OCI-LY3 (cell line): ENCODE data around the gene CAVIN1.
"Not testable (repeated sequence)": the region's sequence is repeated elsewhere in the genome, so short reads cannot be mapped to it uniquely, and the experiment has no call there.

ENCODE experiments used
- H2AFZ ChIP-seq: fragments of 200-600, 300-600 bp; shearing (Covaris generic); 2 replicates; pipeline ENCODE4 v1.6.0; 2014; ENCODE audit warnings: antibody characterized with exemption, low read depth, low read length
- H3K27ac ChIP-seq: fragments of 200-600, 300-600 bp; sonication (generic); 2 replicates; pipeline ENCODE4 v1.5.1; 2014; ENCODE audit warnings: mild to moderate bottlenecking, low read length, moderate library complexity, mixed read lengths
- H3K27me3 ChIP-seq: fragments of 200-600, 300-600 bp; sonication (generic); 2 replicates; pipeline ENCODE4 v1.6.1; 2014; ENCODE audit warnings: low read depth, low read length, mixed read lengths
- H3K36me3 ChIP-seq: fragments of 200-600, 300-600 bp; sonication (generic); replicated peaks from 2 replicates; pipeline ENCODE3; 2014; ENCODE audit warnings: low read depth, low read length, mixed read lengths
- H3K4me1 ChIP-seq: fragments of 300-600, 200-600 bp; sonication (generic); 2 replicates; pipeline ENCODE4 v1.6.1; 2014; ENCODE audit warnings: low read length, mixed read lengths
- H3K4me2 ChIP-seq: fragments of 200-600, 300-600 bp; sonication (generic); 2 replicates; pipeline ENCODE4 v1.6.1; 2014; ENCODE audit warnings: low read length, mixed read lengths
- H3K4me3 ChIP-seq: fragments of 300-600, 200-600 bp; sonication (generic); 2 replicates; pipeline ENCODE4 v1.5.1; 2014; ENCODE audit warnings: antibody characterized with exemption, mild to moderate bottlenecking, low read length, moderate library complexity
- H3K79me2 ChIP-seq: fragments of 300-600, 200-600 bp; shearing (Covaris generic); 2 replicates; pipeline ENCODE4 v1.6.1; 2014; ENCODE audit warnings: mild to moderate bottlenecking, low read length, mixed read lengths
- H3K9ac ChIP-seq: fragments of 300-600, 200-600 bp; shearing (Covaris generic); 2 replicates; pipeline ENCODE4 v1.6.0; 2014; ENCODE audit warnings: mild to moderate bottlenecking, low read length, moderate library complexity
- H3K9me3 ChIP-seq: fragments of 200-600, 300-600 bp; shearing (Covaris generic); 2 replicates; pipeline ENCODE4 v1.6.1; 2014; ENCODE audit warnings: low read length, mixed read lengths; ENCODE audit not compliant: insufficient read depth
- H4K20me1 ChIP-seq: fragments of 200-600, 300-600 bp; sonication (generic); 2 replicates; pipeline ENCODE4 v1.6.1; 2016; ENCODE audit warnings: low read length, mixed read lengths; ENCODE audit not compliant: insufficient read depth
- EZH2phosphoT487 ChIP-seq: fragments of 200-600 bp; shearing (Covaris generic); IDR thresholded peaks from 2 replicates; pipeline ENCODE4 v1.6.1; 2018; ENCODE audit warnings: antibody characterized with exemption, mixed run types, low read depth
- TF ChIP-seq, protein P1 (sequence below): fragments of 200-600, 300-600 bp; sonication (generic); IDR thresholded peaks from 2 replicates; pipeline ENCODE4 v1.5.1; 2014; ENCODE audit warnings: antibody characterized with exemption, low read length, low read depth

Gene CAVIN1

GRCh38 chr17:42423766-42424165, 710 bp upstream of the CAVIN1 start:
- H2AFZ ChIP-seq, result no peak overlapping the region
- no peak overlapping the region for H3K4me3 ChIP-seq
- no peak overlapping the region for H3K27ac ChIP-seq
- TF ChIP-seq EZH2phosphoT487, result no peak
- TF ChIP-seq, protein P1, sequence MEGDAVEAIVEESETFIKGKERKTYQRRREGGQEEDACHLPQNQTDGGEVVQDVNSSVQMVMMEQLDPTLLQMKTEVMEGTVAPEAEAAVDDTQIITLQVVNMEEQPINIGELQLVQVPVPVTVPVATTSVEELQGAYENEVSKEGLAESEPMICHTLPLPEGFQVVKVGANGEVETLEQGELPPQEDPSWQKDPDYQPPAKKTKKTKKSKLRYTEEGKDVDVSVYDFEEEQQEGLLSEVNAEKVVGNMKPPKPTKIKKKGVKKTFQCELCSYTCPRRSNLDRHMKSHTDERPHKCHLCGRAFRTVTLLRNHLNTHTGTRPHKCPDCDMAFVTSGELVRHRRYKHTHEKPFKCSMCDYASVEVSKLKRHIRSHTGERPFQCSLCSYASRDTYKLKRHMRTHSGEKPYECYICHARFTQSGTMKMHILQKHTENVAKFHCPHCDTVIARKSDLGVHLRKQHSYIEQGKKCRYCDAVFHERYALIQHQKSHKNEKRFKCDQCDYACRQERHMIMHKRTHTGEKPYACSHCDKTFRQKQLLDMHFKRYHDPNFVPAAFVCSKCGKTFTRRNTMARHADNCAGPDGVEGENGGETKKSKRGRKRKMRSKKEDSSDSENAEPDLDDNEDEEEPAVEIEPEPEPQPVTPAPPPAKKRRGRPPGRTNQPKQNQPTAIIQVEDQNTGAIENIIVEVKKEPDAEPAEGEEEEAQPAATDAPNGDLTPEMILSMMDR, result no peak
- H3K27me3 ChIP-seq, result no peaks in the 10 kb centered on the region; the same call in 1 of the 2 replicates
- no peak overlapping the region for H3K4me2 ChIP-seq
- H3K9ac ChIP-seq, result no peak overlapping the region
- no peaks in the 10 kb centered on the region for H3K79me2 ChIP-seq
- no peaks in the 10 kb centered on the region for H3K36me3 ChIP-seq
- H3K4me1 ChIP-seq, result peaks cover 10% of the 10 kb centered on the region
- no peaks in the 10 kb centered on the region for H3K9me3 ChIP-seq
- H4K20me1 ChIP-seq, result no peaks in the 10 kb centered on the region

DNA sequence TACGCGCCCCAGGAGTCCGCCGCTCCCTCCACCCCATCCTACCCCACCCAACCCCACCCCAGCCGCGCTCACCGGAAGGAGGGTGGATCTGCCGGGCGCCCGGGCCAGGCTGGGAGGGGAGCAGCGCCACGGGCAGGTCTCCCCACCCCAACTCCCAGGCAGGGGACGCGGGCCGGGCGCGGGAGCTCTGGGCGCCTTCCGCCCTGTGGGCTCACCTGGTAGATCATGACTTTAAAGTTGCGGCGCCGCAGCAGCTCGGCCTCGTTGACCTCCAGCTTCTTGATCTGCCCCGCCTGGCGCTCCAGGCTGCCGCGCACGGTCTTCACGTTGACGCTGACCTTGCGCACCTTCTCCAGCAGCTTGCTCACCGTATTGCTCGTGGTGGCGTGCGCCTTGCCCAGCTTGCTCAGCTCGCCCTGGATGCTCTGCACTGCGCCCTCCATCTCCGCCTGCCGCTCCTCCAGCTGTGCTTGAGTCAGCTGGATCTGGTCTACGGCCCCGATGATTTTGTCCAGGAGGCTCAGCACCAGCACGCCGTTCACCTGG, 571 bp downstream of the CAVIN1 start:
- H3K4me3 ChIP-seq, result no peak overlapping the region
- no peaks in the 10 kb centered on the region for H3K79me2 ChIP-seq
- no peaks in the 10 kb centered on the region for H4K20me1 ChIP-seq
- H3K9ac ChIP-seq, result no peak overlapping the region
- no peaks in the 10 kb centered on the region for H3K9me3 ChIP-seq
- no peak overlapping the region for H3K27ac ChIP-seq
- no peaks in the 10 kb centered on the region for H3K36me3 ChIP-seq
- H3K4me1 ChIP-seq, result no peaks in the 10 kb centered on the region
- H3K4me2 ChIP-seq, result no peak overlapping the region
- H2AFZ ChIP-seq, result no peak overlapping the region
- H3K27me3 ChIP-seq, result no peaks in the 10 kb centered on the region; the same call in 1 of the 2 replicates
- no peak for TF ChIP-seq EZH2phosphoT487
- TF ChIP-seq, protein P1, result no peak

DNA sequence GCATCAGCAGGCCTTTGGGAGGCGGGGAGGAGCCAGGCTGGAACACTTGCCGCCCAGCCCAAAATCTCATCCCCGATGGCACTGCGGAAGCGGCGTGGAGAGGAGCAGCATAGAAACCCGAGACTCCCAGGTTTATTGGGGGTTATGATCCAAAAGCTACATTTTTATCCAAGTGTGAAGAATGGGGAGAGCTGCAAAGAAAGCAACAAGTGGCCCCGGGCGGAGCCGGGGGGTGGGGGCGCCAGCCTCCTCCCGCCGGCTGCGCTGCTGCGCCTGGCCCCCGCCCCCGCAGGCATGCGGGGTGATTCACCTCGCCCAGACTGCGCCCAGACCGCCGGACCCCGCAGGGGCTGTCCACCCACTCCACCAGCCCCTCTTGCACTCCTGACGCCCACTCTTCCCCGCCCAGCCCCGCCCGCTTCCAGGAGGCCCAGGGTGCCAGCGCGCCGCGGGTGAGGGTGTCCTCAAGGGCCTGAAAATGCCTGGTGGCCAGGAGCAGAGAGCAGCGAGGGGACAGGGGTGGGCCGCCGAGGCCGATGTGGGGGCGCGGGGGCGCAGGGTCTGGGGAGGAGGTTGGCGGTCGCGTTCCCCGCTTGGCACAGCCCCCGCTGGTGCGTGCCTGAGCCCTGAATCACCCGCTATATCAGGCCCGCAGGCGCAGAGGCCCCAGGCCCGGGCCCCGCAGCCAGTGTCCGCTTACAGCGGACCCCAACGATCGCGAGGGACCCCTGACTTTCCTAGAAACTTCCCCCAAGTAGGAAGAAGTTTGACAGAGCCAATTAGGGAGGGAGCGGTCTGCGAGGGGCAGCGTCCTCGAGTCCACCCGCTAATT, 1.3 kb downstream of the CAVIN1 start:
- no peak overlapping the region for H3K4me3 ChIP-seq
- no peaks in the 10 kb centered on the region for H3K36me3 ChIP-seq
- H3K4me2 ChIP-seq, result no peak overlapping the region
- H3K79me2 ChIP-seq, result no peaks in the 10 kb centered on the region
- no peak overlapping the region for H3K9ac ChIP-seq
- H3K4me1 ChIP-seq, result peaks cover 2% of the 10 kb centered on the region
- no peaks in the 10 kb centered on the region for H4K20me1 ChIP-seq
- H3K27me3 ChIP-seq, result no peaks in the 10 kb centered on the region; the same call in 1 of the 2 replicates
- H2AFZ ChIP-seq, result no peak overlapping the region
- no peaks in the 10 kb centered on the region for H3K9me3 ChIP-seq
- no peak overlapping the region for H3K27ac ChIP-seq
- TF ChIP-seq, protein P1, result no peak
- no peak for TF ChIP-seq EZH2phosphoT487

GRCh38 chr17:42421136-42421506, 1.9 kb downstream of the CAVIN1 start:
- no peaks in the 10 kb centered on the region for H3K79me2 ChIP-seq
- H3K9ac ChIP-seq, result no peak overlapping the region
- peaks cover 8% of the 10 kb centered on the region for H3K4me1 ChIP-seq
- H3K27ac ChIP-seq, result no peak overlapping the region
- H4K20me1 ChIP-seq, result no peaks in the 10 kb centered on the region
- no peak overlapping the region for H3K4me2 ChIP-seq
- H3K36me3 ChIP-seq, result no peaks in the 10 kb centered on the region
- H3K9me3 ChIP-seq, result no peaks in the 10 kb centered on the region
- H3K27me3 ChIP-seq, result no peaks in the 10 kb centered on the region; the same call in 1 of the 2 replicates
- H3K4me3 ChIP-seq, result no peak overlapping the region
- no peak overlapping the region for H2AFZ ChIP-seq
- TF ChIP-seq EZH2phosphoT487, result no peak
- TF ChIP-seq, protein P1, result no peak

GRCh38 chr17:42417981-42418380, 5.1 kb downstream of the CAVIN1 start:
- not testable (repeated sequence) for H3K79me2 ChIP-seq, H2AFZ ChIP-seq, H3K4me3 ChIP-seq, H3K27ac ChIP-seq, H4K20me1 ChIP-seq, H3K9ac ChIP-seq, H3K27me3 ChIP-seq, H3K9me3 ChIP-seq, H3K4me2 ChIP-seq, H3K36me3 ChIP-seq
- peaks cover 31% of the 10 kb centered on the region for H3K4me1 ChIP-seq
